SJSA1 (cell line): ENCODE data around the gene SLC35G3. TPM values are rescaled to one million over a fixed set of nuclear protein-coding genes. Genes with fewer than 3 reads are reported as not detected.
"Not testable (repeated sequence)": the region's sequence is repeated elsewhere in the genome, so short reads cannot be mapped to it uniquely, and the experiment has no call there.

Experiments used
- DNase-seq, 2 experiments: peaks; one replicate each; pipeline ENCODE4 v3.0.0-alpha.2; 2015 to 2020; ENCODE audit warnings: low spot score in 2 of 2, low read depth in 1 of 2
- H3K27ac ChIP-seq: fragments of 250-450 bp; sonication (Bioruptor Pico); 2 replicates; pipeline ENCODE4 v1.5.1; 2020; ENCODE audit warnings: mild to moderate bottlenecking, moderate library complexity
- H3K27me3 ChIP-seq: fragments of 250-450 bp; sonication (Bioruptor Pico); replicated peaks from 2 replicates; pipeline ENCODE4 v1.5.1; 2020; ENCODE audit warnings: mild to moderate bottlenecking, moderate library complexity
- H3K36me3 ChIP-seq: fragments of 250-450 bp; sonication (Bioruptor Pico); 2 replicates; pipeline ENCODE4 v1.5.1; 2020; ENCODE audit warnings: mild to moderate bottlenecking
- H3K4me1 ChIP-seq: fragments of 250-450 bp; sonication (Bioruptor Pico); replicated peaks from 2 replicates; pipeline ENCODE4 v1.6.1; 2021; ENCODE audit warnings: mild to moderate bottlenecking
- H3K4me3 ChIP-seq: fragments of 250-450 bp; sonication (Bioruptor Pico); 2 replicates; pipeline ENCODE4 v1.5.1; 2020; ENCODE audit warnings: mild to moderate bottlenecking
- H3K9me3 ChIP-seq: fragments of 250-450 bp; sonication (Bioruptor Pico); replicated peaks from 2 replicates; pipeline ENCODE4 v1.5.1; 2020; ENCODE audit warnings: mild to moderate bottlenecking
- total RNA-seq: library from RNA; depleted of rRNA; stranded (reverse); fragments of >200 nt; shearing (Covaris generic); gene quantifications from 2 replicates; pipeline ENCODE4 v1.2.3, GENCODE V29; 2014

The SLC35G3 gene
- total RNA-seq, 1 experiment from 2014 or later, result not detected

DNA sequence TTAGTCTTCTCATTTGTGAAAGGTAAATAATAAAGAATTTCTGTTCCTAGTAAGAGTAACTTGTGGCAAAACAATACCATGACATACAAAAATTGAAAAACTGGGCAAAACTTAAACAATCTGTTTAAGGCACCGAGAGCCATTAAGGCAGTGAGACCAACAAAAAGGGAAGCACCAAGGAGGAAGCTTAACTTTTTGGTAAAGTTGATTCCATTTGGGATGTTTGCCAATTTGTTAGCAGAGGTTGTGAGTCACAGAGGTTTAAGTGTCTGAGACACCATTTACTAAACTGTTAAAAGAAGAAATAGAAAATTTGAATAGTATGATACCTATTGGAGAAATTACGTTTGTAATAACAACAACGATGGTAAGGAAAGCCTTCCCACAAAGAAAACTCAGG is 4.9 kb downstream of the SLC35G3 start:
- no peak for DNase-seq
- no peak overlapping the region for H3K27ac ChIP-seq
- H3K36me3 ChIP-seq, result no peaks in the 10 kb centered on the region
- no peak overlapping the region for H3K4me3 ChIP-seq
- no peaks in the 10 kb centered on the region for H3K4me1 ChIP-seq
- H3K9me3 ChIP-seq, result no peaks in the 10 kb centered on the region
- H3K27me3 ChIP-seq, result no peaks in the 10 kb centered on the region

DNA sequence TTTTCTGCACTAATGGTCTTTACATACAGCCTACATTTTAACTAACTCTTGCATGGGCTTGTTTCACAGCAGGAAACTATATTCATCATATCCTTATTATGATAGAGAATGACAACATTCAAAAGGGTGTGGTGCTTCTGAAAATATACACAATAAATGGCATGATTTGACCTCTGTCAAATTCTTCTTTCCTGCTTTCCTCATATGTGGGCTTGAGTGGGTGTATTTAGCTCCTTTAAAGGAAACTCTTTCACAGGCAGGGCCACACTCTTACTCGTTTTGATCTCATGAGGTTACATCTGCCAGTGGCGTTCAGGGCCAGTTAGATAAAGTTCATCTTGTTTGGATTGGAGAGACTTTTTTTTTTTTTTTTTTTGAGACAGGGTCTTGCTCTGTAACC is 6.1 kb downstream of the SLC35G3 start:
- H3K27me3 ChIP-seq, result no peaks in the 10 kb centered on the region
- H3K36me3 ChIP-seq, result no peaks in the 10 kb centered on the region
- no peak overlapping the region for H3K27ac ChIP-seq
- no peak for DNase-seq
- no peaks in the 10 kb centered on the region for H3K9me3 ChIP-seq
- no peaks in the 10 kb centered on the region for H3K4me1 ChIP-seq
- no peak overlapping the region for H3K4me3 ChIP-seq

DNA sequence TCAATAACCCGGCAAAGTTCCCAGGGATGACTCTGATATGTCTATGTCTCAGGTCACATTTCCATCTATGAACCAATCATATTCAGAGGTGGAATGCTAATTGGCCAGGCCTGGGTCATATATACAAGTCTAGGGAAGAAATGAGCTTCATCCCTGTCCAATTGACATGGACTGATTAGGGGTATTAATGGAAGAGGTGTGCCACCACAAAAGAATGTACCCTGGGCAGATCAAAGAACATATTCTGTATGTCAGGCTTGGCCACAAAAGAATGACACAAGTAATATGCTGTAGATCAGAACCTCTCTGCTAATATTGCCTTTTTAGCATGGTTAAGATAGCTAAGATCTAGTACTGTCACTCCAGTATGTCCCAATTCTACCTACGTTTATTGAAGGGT is 6.7 kb downstream of the SLC35G3 start:
- H3K27ac ChIP-seq, result no peak overlapping the region
- no peaks in the 10 kb centered on the region for H3K4me1 ChIP-seq
- H3K4me3 ChIP-seq, result no peak overlapping the region
- no peaks in the 10 kb centered on the region for H3K9me3 ChIP-seq
- no peaks in the 10 kb centered on the region for H3K36me3 ChIP-seq
- no peaks in the 10 kb centered on the region for H3K27me3 ChIP-seq
- DNase-seq, result no peak

DNA sequence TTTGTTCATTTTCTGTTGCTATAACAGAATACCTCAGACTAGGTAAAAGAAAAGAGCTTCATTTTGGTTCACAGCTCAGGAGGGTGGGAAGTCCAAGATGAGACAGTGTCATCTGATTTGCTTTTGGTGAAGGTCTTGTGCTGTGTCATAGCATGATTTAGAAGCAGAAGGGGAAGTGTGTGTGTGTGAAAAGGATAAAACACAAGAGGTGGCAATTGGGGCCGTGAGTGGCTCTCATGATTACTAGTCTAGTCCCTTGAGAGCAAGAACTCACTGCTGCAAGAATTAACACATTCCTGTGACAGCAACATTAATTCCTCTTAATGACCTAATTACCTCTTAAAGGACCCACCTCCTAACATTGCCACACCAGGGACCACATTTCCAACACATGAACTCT is 8.3 kb downstream of the SLC35G3 start:
- Histone ChIP-seq H3K4me3 (no peak overlapping the region), H3K27me3 (no peaks in the 10 kb centered on the region), H3K36me3 (no peaks in the 10 kb centered on the region), H3K9me3 (no peaks in the 10 kb centered on the region), H3K27ac (no peak overlapping the region), H3K4me1 (no peaks in the 10 kb centered on the region)
- no peak for DNase-seq

DNA sequence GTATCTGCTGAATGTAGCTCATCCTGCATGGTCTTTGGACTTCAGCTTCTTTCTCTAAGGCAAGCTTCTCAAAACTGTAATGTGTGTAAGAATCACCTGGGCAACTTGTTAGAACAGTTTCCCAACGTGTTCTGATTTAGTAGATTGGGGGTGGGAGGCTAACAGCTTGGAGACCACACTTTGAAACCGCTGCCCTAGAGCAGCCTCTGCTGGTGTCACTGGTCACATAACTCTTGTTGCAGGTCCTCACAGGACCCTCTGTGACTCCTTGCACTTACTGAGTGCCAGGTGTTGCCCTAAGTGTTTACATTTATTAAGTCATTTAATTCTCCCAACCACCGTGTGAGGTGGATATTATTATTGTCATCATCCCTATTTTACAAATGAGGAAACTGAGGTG is 9.9 kb downstream of the SLC35G3 start:
- H3K27ac ChIP-seq, result no peak overlapping the region
- H3K4me3 ChIP-seq, result no peak overlapping the region
- no peaks in the 10 kb centered on the region for H3K4me1 ChIP-seq
- no peaks in the 10 kb centered on the region for H3K27me3 ChIP-seq
- DNase-seq, result no peak
- H3K9me3 ChIP-seq, result no peaks in the 10 kb centered on the region
- no peaks in the 10 kb centered on the region for H3K36me3 ChIP-seq

DNA sequence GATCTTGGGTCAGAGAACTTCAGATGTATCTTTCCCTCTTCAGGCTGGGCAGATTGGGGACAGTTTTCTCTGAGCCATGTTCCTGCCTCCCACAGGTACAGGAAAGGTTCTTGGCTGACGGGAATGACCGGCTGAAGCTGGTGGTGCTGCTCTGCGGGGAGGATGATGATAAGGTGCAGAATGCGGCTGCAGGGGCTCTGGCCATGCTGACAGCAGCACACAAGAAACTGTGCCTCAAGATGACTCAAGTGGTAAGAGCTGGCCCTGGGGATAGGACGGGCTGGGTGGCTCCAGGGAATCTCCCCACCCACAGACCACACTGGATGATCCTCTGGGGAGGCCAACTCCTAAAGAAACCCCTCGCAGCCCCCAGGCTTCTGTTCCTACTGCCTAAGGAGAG is 10.9 kb downstream of the SLC35G3 start:
- H3K9me3 ChIP-seq, result no peaks in the 10 kb centered on the region
- no peak for DNase-seq
- H3K4me1 ChIP-seq, result no peaks in the 10 kb centered on the region

DNA sequence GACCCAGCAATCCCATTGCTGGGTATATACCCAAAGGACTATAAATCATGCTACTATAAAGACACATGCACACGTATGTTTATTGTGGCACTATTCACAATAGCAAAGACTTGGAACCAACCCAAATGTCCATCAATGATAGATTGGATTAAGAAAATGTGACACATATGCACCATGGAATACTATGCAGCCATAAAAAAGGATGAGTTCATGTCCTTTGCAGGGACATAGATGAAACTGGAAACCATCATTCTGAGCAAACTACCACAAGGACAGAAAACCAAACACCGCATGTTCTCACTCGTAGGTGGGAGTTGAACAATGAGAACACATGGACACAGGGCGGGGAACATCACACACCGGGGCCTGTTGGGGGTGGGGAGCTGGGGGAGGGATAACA is 14.8 kb downstream of the SLC35G3 start:
- H3K36me3 ChIP-seq, H3K4me3 ChIP-seq, H3K9me3 ChIP-seq, DNase-seq, H3K27me3 ChIP-seq, H3K27ac ChIP-seq, H3K4me1 ChIP-seq: not testable (repeated sequence)

More for the DNA sequence above, 10.9 kb downstream of the SLC35G3 start:
- no peaks in the 10 kb centered on the region for H3K27me3 ChIP-seq
- H3K4me3 ChIP-seq, result no peak overlapping the region
- no peaks in the 10 kb centered on the region for H3K36me3 ChIP-seq
- H3K27ac ChIP-seq, result no peak overlapping the region

DNA sequence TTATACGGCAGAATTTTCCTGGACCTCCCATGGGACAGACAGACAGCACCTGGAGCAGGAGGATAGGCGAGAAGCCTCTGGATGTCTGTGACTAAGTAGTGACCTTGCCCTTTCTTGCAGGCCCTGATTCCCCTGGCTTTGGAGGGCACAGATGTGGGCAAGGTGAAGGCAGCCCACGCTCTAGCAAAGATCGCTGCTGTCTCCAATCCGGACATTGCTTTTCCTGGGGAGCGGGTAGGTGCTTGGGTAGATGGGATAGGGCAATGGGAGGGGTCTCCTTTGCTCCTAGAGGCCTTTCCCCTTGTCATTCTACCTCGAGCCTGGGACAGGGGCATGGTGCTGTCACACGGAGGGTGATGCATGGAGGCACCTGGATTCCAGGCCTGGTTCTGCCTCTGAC is 17.3 kb downstream of the SLC35G3 start:
- Histone ChIP-seq H3K36me3 (no peaks in the 10 kb centered on the region), H3K9me3 (no peaks in the 10 kb centered on the region), H3K27me3 (no peaks in the 10 kb centered on the region), H3K4me3 (no peak overlapping the region), H3K4me1 (peaks cover 1% of the 10 kb centered on the region; the same call in 1 of the 2 replicates), H3K27ac (no peak overlapping the region)
- DNase-seq, result peak in 1 of 2 experiments; percentile 17

DNA sequence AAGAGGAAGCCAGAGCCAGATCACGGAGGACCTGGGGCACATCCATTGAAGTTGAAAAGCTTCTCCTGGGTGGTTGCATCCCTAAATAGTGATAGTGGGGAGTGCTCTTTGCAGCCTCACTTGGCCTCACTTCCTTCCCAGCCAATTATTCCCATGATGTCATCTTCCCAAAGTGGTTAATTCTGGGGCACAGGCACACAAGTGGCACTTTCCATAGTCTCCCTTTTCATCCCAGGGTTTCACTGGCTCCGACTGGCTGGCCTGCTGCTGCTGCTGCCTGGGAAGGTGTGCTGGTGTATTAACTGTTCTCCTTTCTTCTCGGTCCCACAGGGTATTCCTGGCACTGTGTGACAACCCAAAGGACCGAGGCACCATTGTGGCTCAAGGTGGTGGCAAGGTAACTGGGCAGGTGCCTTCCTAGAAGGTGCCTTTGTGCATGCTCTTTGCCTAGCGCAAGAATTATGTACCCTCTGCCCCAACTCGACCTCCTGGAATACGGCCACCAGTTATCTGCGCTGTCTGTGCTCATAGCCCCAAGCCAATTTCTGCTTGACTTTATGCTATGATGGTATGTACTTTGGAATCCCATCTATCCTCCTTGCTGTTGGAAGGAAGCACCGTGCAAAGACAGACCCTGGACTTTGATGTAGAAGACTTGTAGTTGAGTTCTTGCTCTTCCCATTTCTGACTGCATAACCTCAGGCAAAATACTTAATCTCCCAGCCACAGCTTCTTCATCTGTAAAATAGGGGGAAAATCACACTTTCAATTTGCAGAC is 18.4 kb downstream of the SLC35G3 start:
- Histone ChIP-seq H3K4me3 (no peak overlapping the region), H3K36me3 (no peaks in the 10 kb centered on the region), H3K9me3 (no peaks in the 10 kb centered on the region), H3K27ac (no peak overlapping the region), H3K27me3 (no peaks in the 10 kb centered on the region), H3K4me1 (peaks cover 5% of the 10 kb centered on the region; the same call in 1 of the 2 replicates)
- peak in 1 of 2 experiments; percentile 14 for DNase-seq

DNA sequence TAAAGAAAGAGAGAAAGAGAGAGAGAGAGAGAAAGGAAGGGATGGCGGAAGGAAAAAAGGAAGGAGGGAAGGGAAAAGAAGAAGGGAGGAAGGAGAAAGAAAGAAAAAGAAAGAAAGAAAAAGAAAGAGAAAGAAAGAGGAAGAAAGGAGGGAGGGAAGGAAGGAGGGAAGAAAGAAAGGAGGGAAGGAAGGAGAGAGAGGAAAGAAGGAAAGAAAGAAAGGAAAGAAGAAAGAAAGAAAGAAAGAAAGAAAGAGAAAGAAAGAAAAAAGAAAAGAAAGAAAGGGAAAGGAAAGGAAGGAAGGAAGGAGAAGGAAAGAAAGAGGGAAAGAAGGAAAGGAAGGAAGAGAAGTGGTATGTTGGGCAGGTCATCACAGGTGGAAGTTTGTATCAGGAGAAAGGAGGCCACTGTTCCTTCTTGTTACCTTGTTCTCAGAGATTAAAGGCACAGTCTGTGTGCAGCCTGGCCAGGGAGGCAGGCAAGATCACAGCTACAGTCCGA is 19.3 kb downstream of the SLC35G3 start:
- no peaks in the 10 kb centered on the region for H3K36me3 ChIP-seq
- H3K9me3 ChIP-seq, result no peaks in the 10 kb centered on the region
- H3K27me3 ChIP-seq, result no peaks in the 10 kb centered on the region
- no peak overlapping the region for H3K4me3 ChIP-seq
- peaks cover 5% of the 10 kb centered on the region; the same call in 1 of the 2 replicates for H3K4me1 ChIP-seq
- peak in 1 of 2 experiments; percentile 1 for DNase-seq
- no peak overlapping the region for H3K27ac ChIP-seq

DNA sequence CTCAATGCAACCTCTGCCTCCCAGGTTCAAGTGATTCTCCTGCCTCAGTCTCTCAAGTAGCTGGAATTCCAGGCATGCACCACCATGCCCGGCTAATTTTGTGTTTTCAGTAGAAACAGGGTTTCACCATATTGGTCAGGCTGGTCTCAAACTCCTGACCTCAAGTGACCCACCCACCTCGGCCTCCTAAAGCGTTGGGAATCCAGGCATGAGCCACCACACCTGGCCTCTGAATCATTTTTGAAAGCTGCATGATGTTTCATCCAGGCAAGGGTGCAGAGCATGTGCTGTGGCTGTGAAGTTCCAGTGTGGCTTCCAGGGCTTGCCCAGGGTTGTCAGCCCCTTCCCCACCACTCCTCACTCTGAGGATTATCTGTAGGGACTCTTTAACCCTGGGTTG is 21.9 kb downstream of the SLC35G3 start:
- H3K9me3 ChIP-seq, H3K27ac ChIP-seq, H3K27me3 ChIP-seq, H3K36me3 ChIP-seq, H3K4me1 ChIP-seq, DNase-seq, H3K4me3 ChIP-seq: not testable (repeated sequence)

DNA sequence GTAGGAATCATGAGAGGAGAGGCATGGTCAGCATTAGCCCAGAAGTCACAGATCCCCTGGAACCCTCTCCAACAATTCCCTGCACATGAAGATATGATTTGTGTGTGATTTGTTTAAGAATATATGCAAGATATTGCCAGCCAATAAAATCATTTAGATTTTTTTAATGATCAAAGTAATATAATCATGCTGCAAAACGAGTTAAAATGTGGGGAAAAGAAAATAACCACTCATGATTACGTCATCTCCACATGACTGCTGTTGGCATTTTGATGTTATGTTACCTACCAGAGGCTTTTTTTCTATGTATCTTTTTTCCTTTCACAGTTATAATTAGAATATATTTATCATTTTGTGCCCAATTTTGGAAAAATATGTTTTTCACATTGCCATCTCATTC is 22.4 kb downstream of the SLC35G3 start:
- Histone ChIP-seq H3K9me3 (no peaks in the 10 kb centered on the region), H3K27ac (no peak overlapping the region), H3K4me1 (peaks cover 5% of the 10 kb centered on the region; the same call in 1 of the 2 replicates), H3K4me3 (no peak overlapping the region), H3K27me3 (no peaks in the 10 kb centered on the region), H3K36me3 (no peaks in the 10 kb centered on the region)
- DNase-seq, result no peak

DNA sequence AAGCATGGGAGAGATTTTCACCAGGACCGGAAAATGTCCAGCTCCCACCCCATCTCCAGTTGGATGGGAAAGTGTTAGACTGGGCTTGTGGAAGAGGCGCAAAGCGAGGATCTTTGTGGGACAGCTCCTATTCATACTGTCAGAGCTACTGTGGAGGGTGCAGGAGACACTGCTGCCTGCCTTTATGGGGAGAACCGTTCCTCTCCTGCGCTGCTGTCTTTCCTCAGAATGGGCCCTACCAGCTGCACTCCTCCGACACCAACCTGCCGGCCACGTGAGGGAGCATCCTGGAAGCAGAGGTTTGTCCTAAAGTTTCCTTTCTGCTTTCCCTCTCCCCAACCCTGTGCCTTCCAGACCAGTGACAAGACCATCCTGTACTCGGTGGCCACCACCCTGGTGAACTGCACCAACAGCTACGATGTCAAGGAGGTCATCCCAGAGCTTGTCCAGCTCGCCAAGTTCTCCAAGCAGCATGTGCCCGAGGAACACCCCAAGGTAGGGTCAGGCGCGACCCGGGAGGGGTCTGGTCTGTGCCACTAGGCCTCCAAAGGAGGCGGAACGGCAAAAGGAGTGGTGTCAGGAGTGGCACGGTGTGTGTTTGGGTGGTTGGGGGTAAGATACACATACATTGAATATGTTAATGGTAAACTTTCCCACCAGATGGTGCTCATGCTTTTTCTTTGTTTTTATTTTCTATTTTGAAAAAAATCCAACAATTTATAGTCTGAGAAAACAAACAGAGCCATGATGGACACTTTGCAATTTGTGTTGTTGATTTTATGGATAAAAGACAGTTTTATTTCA is 23.0 kb downstream of the SLC35G3 start:
- peak in 1 of 2 experiments; percentile 30 for DNase-seq
- H3K27me3 ChIP-seq, result no peaks in the 10 kb centered on the region
- H3K9me3 ChIP-seq, result no peaks in the 10 kb centered on the region
- H3K4me3 ChIP-seq, result no peak overlapping the region
- no peak overlapping the region for H3K27ac ChIP-seq
- no peaks in the 10 kb centered on the region for H3K36me3 ChIP-seq
- peaks cover 5% of the 10 kb centered on the region; the same call in 1 of the 2 replicates for H3K4me1 ChIP-seq

DNA sequence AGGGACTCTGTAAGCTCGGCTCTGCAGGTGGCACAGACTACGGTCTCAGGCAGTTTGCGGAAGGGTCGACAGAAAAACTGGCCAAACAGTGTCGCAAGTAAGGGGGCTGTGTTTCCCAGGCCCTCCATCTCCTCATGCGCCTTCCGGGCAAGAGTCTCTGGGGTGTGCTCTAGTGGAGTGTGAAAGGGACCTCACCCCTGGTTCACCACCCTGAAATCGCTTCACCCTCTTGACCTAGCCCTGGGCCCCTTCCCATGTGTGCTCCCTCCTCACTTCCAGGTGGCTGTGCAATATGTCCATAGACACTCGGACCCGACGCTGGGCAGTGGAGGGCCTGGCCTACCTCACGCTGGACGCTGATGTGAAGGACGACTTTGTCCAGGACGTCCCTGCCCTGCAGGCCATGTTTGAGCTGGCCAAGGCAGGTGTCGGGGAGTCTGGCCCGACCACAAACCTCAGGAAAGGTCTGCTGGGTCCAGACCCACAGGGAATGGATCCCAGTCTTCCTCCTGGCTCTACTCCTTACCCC is 24.3 kb downstream of the SLC35G3 start:
- Histone ChIP-seq H3K4me1 (peaks cover 5% of the 10 kb centered on the region; the same call in 1 of the 2 replicates), H3K36me3 (no peaks in the 10 kb centered on the region), H3K27me3 (no peaks in the 10 kb centered on the region), H3K9me3 (no peaks in the 10 kb centered on the region), H3K27ac (no peak overlapping the region), H3K4me3 (no peak overlapping the region)
- DNase-seq, result no peak
